Airway epithelial cell (primary cell): Measurements from ENCODE around the gene CD4. TPM values are rescaled to one million over a fixed set of nuclear protein-coding genes. Genes with fewer than 3 reads are reported as not detected.

Experiments used
- total RNA-seq: library from RNA; depleted of rRNA; stranded (reverse); fragments of >200 nt; gene quantifications from 2 replicates; pipeline ENCODE4 v1.2.3, GENCODE V29; 2015

CD4 gene
- 0.21 and 0.23 TPM in 2 replicates for total RNA-seq

GRCh38 chr12:6788972-6789924 is at the start of gene CD4:
TSS of gene CD4 (plus strand) at chr12:6789528. CDS start at chr12:6800139, 10,611 bp downstream.

DNA sequence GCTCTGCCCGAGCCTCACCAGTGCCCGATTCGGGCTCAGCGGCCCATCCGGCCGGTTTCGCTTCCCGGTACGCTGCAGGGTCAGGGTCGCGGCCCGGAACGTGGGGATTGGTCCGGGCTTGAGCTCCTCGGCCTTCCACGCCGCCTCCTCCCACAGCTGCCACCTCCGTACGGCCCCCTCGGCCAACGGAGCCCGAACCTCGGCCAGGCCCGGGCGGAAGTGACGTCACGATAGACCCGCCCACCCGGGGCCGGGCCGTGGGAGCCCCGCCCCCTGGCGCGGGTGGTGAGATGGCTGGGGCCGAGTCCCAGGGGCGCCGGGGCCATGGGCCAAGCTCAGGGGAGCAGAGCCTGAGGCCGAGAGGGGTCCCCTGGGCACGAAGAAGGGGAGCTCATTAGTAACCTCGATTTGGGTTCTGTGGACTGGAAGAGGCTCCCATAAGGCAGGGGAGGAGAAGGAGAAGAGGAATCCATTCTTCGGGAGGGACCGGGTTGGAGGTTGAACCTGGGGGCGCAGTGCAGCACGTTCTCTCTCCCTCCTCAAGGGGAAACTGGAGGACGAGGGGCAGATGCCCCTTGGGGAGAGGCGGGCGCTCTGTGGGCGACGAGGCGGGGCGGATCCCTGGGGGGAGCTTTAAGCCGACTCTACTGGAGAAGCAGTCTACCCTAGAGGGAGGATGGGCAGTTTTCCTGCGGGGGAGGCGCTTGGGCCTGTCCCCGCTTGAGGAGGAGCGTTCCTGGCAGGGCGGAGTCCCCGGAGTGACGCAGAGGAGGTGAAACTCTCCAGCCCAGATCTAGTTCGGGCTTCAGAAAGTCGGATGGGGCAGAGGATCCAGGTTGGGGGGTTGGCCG is 36.2 kb upstream of the CD4 start, which contains the start of gene MLF2:
MLF2 (minus strand) TSS at position 221 of the 851 bp plus-strand sequence. CDS start 807 bp downstream, outside the sequence.

GRCh38 chr12:6765634-6766581 is 23.4 kb upstream of the CD4 start, which contains the start of gene PTMS:
TSS of gene PTMS (plus strand) at chr12:6766363. CDS start at chr12:6766706, 343 bp downstream.

DNA sequence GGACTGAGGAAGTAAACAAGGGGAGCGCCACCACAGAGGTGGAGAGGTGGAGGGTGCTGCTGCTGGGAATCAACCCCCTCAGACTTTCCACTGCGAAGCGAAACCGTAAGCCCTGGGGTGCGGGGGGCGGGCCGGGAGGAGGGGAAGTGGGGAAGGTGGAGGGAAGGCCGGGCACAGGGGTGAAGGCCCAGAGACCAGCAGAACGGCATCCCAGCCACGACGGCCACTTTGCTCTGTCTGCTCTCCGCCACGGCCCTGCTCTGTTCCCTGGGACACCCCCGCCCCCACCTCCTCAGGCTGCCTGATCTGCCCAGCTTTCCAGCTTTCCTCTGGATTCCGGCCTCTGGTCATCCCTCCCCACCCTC is 17.0 kb upstream of the CD4 start, which contains the start of gene LAG3:
LAG3 (plus strand) TSS at position 190 of the 365 bp plus-strand sequence. CDS start 333 bp downstream, outside the sequence.

DNA sequence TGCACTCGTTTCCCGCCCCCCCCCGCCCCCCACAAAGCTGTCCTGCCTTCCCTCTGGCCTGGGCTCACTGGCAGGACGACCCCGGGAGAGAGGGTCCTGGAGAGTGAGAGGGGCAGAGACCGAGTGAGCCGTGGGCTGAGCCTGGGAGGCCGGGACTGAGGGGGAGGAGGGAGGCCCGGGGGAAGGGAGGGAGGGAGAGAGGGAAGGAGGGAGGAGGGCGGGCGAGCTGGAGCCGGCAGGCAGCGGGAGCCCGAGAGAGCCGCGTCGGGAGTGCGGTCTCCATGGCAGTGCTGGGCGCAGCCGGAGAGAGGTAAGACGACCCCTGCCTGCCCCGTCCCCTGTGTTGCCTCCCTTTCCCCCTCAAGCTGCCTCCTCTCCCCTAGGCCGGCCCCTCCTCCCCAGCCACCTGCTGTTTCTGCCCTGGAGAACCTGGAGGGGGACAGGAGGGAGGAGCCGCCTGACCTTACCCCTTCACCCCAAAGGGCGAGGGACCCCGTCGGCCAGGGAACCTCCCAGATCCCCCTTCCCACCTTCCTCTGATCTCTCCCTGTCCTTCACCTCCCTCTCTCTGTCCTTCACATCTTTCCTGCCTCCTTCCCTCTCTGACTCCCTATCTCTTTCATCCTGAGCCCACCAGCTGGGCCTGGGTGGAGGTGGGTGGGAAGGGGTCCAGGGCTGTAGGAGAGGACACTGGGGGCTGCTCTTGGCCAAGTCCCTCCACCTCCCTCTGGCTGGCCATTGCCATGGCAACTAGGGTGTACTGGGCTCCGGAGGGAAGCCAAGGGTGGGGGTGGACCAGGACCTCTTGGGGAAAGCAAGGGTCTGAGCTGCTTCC is 32.5 kb downstream of the CD4 start, which contains the start of gene GPR162:
GPR162 (plus strand) TSS at position 231 of the 835 bp plus-strand sequence. CDS start 2,078 bp downstream, outside the sequence.

DNA sequence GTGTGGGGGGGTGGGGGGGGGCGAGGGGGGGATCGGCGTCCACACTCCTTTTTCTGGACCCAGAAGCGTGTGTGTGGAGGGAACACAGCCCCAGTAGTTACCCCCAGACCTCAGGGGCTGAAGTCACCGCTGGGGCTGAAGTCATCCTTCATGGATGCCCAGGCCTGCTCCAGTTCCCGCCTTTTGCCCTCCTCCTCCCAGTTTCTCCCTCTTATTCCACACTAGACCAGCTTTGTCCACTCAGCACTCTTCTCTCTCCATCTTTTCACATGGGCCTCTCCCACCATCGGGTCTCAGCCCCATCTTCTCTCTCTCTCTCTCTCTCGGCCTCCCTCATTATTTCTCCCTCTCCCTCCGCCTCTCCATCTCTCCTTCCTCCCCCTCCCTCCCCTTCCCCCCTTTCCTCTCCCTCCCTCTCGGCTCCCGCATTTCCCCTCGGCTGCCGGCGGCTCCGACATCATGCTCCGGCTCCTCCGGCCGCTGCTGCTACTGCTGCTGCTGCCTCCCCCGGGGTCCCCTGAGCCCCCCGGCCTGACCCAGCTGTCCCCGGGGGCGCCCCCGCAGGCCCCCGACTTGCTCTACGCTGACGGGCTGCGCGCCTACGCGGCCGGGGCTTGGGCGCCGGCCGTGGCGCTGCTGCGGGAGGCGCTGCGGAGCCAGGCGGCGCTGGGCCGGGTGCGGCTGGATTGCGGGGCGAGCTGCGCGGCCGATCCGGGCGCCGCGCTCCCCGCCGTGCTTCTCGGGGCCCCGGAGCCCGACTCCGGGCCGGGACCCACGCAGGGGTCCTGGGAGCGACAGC is 38.9 kb downstream of the CD4 start, which contains the start of gene P3H3:
P3H3 (plus strand) TSS at position 426 of the 799 bp plus-strand sequence; CDS start at position 460, 34 bp downstream.

DNA sequence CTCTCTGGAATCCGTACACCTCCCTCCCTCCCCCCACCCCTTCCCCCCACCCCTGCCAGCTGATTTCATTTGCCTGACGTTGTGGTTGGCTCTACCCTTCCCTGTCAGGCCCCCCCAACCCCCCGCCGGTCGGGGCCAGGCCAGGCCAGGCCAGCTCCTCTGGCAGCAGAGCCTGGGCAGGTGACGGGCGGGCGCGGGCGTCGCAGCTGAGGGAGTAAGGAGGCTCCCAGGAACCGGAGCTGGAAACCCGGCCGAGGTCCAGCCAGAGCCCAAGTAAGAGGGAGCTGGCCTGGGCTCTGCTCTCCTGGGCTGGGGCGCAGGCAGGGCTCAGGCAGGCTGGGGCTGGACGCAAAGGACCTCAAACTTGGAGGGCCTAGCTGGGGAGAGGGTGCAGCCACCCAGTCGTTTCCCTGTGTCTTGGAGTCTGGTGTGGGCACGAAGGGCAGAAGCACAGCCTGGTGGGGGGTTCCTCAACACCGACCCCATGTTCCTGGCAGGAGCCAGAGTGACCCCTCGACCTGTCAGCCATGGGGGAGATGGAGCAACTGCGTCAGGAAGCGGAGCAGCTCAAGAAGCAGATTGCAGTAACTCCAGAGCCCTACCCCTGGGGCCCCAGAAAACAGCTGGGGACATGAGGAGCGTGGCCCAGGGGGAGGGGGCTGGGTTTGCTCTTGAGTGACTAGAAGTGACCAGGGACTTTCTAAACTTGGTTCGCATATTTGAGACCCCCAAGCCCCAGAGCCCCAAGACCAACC is 51.6 kb downstream of the CD4 start, which contains the start of gene GNB3:
GNB3 (plus strand) TSS at position 165 of the 755 bp plus-strand sequence; CDS start at position 528, 363 bp downstream.

GRCh38 chr12:6851153-6851920 is 62.0 kb downstream of the CD4 start, which contains the start of gene CDCA3:
TSS of gene CDCA3 (minus strand) at chr12:6851286. CDS start at chr12:6850952, 334 bp downstream.

GRCh38 chr12:6851921-6852650 is 62.8 kb downstream of the CD4 start, which contains the start of gene USP5:
TSS of gene USP5 (plus strand) at chr12:6852150. CDS start at chr12:6852180, 30 bp downstream.

DNA sequence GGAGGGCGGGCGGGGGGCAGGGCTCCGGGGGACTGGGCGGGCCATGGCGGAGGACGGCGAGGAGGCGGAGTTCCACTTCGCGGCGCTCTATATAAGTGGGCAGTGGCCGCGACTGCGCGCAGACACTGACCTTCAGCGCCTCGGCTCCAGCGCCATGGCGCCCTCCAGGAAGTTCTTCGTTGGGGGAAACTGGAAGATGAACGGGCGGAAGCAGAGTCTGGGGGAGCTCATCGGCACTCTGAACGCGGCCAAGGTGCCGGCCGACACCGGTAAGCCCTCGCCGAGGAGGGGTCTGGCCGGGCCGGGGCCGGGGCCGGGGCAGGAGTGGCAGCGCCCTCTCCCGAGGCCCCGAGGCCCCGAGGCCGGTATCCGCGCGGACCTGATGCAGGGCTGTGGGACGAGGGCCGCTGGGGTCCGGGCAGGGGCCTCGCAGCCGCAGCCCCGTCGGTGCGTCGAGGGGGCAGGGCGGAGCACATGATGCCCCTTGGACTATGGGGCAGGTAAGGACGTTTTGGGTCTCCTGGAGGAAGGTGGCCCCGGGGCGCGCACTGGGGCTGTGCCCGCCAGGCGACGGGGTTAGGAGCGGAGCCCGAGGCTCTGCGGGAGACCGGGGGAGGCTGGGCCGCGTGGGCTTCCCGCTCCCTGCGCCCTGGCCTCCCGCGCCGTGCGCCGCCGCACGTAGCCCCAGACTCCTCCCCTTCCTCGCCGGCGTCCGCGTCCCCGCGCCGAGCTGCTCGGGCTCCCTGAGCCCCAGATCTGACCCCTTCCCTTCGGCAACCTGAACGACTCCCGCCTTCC is 78.3 kb downstream of the CD4 start, which contains the start of gene TPI1:
TPI1 (plus strand) TSS at position 119 of the 798 bp plus-strand sequence; CDS start at position 155, 36 bp downstream.

Other genes with a start within 250 kb of the CD4 start
- 1.8 and 3.3 TPM in 2 replicates for gene IFFO1, start 233.5 kb upstream of the CD4 start, total RNA-seq
- gene NOP2, start 221.2 kb upstream of the CD4 start, total RNA-seq = 46.7 and 47.1 TPM in 2 replicates
- gene CHD4, start 182.1 kb upstream of the CD4 start, total RNA-seq = 180 and 243 TPM in 2 replicates
- 16.6 TPM in 2 replicates for gene LPAR5, start 153.6 kb upstream of the CD4 start, total RNA-seq
- gene ACRBP, start 142.1 kb upstream of the CD4 start, total RNA-seq = 0.28 TPM in 1 of 2 replicates, not detected in the other
- gene ING4, start 126.4 kb upstream of the CD4 start, total RNA-seq = 19.8 and 24.4 TPM in 2 replicates
- gene ZNF384, start 100.2 kb upstream of the CD4 start, total RNA-seq = 15.1 and 21.8 TPM in 2 replicates
- not detected in 2 replicates for gene PIANP, start 88.7 kb upstream of the CD4 start, total RNA-seq
- 56.4 and 63.6 TPM in 2 replicates for gene COPS7A, start 65.5 kb upstream of the CD4 start, total RNA-seq
- gene MLF2, start 36.4 kb upstream of the CD4 start, total RNA-seq = 329 and 348 TPM in 2 replicates
- gene PTMS, start 23.2 kb upstream of the CD4 start, total RNA-seq = 166 and 192 TPM in 2 replicates
- gene LAG3, start 17.0 kb upstream of the CD4 start, total RNA-seq = 0.14 TPM in 1 of 2 replicates, not detected in the other
- gene GPR162, start 32.3 kb downstream of the CD4 start, total RNA-seq = 0.09 and 0.21 TPM in 2 replicates
- 19.7 and 23.4 TPM in 2 replicates for gene P3H3, start 38.9 kb downstream of the CD4 start, total RNA-seq
- 0.28 and 0.92 TPM in 2 replicates for gene GNB3, start 51.4 kb downstream of the CD4 start, total RNA-seq
- gene CDCA3, start 61.8 kb downstream of the CD4 start, total RNA-seq = 23.6 and 41.0 TPM in 2 replicates
- gene USP5, start 62.6 kb downstream of the CD4 start, total RNA-seq = 72.2 and 82.5 TPM in 2 replicates
- gene TPI1, start 78.0 kb downstream of the CD4 start, total RNA-seq = 1,425 and 1,466 TPM in 2 replicates
- 8.6 and 11.8 TPM in 2 replicates for gene SPSB2, start 83.8 kb downstream of the CD4 start, total RNA-seq
- 5.9 and 8.9 TPM in 2 replicates for gene LRRC23, start 115.3 kb downstream of the CD4 start, total RNA-seq
- gene ENO2, start 125.1 kb downstream of the CD4 start, total RNA-seq = 8.0 and 11.1 TPM in 2 replicates
- 13.0 and 21.7 TPM in 2 replicates for gene ATN1, start 138.4 kb downstream of the CD4 start, total RNA-seq
- gene RNU7-1, start 154.3 kb downstream of the CD4 start, total RNA-seq = not detected in 2 replicates
- gene C12orf57, start 154.5 kb downstream of the CD4 start, total RNA-seq = 103 and 166 TPM in 2 replicates
- gene PTPN6, start 161.8 kb downstream of the CD4 start, total RNA-seq = 17.7 and 21.0 TPM in 2 replicates
- gene PHB2, start 181.1 kb downstream of the CD4 start, total RNA-seq = 217 and 322 TPM in 2 replicates
- gene EMG1, start 181.4 kb downstream of the CD4 start, total RNA-seq = 95.7 and 103 TPM in 2 replicates
- gene LPCAT3, start 228.9 kb downstream of the CD4 start, total RNA-seq = 25.0 and 39.4 TPM in 2 replicates